PFSK-1 (cell line): ENCODE data around the gene TOP3A.

Source experiments
- FOXP2 ChIP-seq: optimal IDR thresholded peaks from 2 replicates; pipeline ENCODE3; 2011; ENCODE audit warnings: borderline replicate concordance, control low read depth, inconsistent platforms; ENCODE audit not compliant: insufficient read depth; ENCODE audit errors: extremely low read length, extremely low read depth
- POLR2AphosphoS5 ChIP-seq: IDR thresholded peaks from 2 replicates; pipeline ENCODE4 v1.6.1; 2012; ENCODE audit warnings: low read depth, mild to moderate bottlenecking, control low read depth, low read length, moderate library complexity
- SIN3A ChIP-seq: IDR thresholded peaks from 2 replicates; pipeline ENCODE4 v1.6.1; 2012; ENCODE audit warnings: mild to moderate bottlenecking, low read length, moderate library complexity, borderline replicate concordance; ENCODE audit not compliant: insufficient read depth
- TAF1 ChIP-seq: IDR thresholded peaks from 2 replicates; pipeline ENCODE4 v1.6.1; 2012; ENCODE audit warnings: low read length, control low read depth, borderline replicate concordance; ENCODE audit not compliant: insufficient read depth
- TF ChIP-seq, protein P1 (sequence below), 2 experiments: IDR thresholded peaks; 2 replicates each; pipeline versions ENCODE4 v1.6.1 to v1.8.0; 2011 to 2012; ENCODE audit warnings: low read depth in 2 of 2, low read length in 2 of 2, control low read depth in 1 of 2, inconsistent platforms in 1 of 2, mild to moderate bottlenecking in 1 of 2, moderate library complexity in 1 of 2; ENCODE audit not compliant: insufficient read depth in 1 of 2

DNA sequence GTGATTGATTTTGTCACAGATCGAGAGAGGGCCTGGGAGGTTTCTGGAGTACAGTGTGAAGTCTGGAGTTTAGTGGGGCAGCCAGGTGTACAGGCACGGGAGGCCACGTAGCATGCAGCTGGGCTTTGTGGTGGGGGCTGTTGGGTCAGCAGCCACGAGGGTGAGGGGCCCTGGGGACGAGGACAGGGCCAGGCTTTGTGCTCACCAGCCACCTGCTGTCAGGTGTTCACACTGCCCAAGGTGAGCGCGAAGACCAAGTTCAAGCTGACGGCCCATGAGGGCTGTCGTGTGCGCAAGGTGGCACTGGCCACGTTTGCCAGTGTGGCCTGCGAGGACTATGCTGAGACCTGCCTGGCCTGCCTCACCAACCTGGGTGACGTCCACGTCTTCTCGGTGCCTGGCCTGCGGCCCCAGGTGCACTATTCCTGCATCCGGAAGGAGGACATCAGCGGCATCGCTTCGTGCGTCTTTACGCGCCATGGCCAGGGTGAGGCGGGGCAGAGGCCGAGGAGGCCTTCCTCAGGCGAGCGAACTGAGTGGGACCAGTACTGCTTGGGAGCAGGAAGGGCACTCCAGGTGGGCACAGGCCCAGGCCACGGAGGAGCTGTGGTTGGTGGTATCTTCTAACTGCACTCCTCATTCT lies 73.4 kb downstream of the TOP3A start:
- TF ChIP-seq, protein P1, sequence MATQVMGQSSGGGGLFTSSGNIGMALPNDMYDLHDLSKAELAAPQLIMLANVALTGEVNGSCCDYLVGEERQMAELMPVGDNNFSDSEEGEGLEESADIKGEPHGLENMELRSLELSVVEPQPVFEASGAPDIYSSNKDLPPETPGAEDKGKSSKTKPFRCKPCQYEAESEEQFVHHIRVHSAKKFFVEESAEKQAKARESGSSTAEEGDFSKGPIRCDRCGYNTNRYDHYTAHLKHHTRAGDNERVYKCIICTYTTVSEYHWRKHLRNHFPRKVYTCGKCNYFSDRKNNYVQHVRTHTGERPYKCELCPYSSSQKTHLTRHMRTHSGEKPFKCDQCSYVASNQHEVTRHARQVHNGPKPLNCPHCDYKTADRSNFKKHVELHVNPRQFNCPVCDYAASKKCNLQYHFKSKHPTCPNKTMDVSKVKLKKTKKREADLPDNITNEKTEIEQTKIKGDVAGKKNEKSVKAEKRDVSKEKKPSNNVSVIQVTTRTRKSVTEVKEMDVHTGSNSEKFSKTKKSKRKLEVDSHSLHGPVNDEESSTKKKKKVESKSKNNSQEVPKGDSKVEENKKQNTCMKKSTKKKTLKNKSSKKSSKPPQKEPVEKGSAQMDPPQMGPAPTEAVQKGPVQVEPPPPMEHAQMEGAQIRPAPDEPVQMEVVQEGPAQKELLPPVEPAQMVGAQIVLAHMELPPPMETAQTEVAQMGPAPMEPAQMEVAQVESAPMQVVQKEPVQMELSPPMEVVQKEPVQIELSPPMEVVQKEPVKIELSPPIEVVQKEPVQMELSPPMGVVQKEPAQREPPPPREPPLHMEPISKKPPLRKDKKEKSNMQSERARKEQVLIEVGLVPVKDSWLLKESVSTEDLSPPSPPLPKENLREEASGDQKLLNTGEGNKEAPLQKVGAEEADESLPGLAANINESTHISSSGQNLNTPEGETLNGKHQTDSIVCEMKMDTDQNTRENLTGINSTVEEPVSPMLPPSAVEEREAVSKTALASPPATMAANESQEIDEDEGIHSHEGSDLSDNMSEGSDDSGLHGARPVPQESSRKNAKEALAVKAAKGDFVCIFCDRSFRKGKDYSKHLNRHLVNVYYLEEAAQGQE (IDR thresholded peaks at IDR 0.05; ENCODE audit: insufficient read depth in 1 of 2, low read depth in 2 of 2, low read length in 2 of 2): no peak
- no peak for TF ChIP-seq TAF1
- TF ChIP-seq POLR2AphosphoS5: no peak
- TF ChIP-seq SIN3A: no peak
- no peak for TF ChIP-seq FOXP2
